Measurements from ENCODE around the gene LCP2. TPM values are rescaled to one million over a fixed set of nuclear protein-coding genes. Genes with fewer than 3 reads are reported as not detected.

The LCP2 gene
- total and polyA plus RNA-seq, 2 of the 8 experiments (the other 6 are each of a cell fraction or from before 2014, with no cell fraction given) = 0.26 to 0.33 TPM

GRCh38 chr5:170294057-170294456, 3.5 kb downstream of the LCP2 start:
- Histone ChIP-seq H2BK120ac (replicated peaks; ENCODE audit: low read depth, low read length) (no peak overlapping the region), H4K20me1 (replicated peaks in 1 of 2; ENCODE audit: control insufficient read depth in 1 of 2, insufficient read depth in 2 of 2, low read length in 2 of 2) (no peaks in the 10 kb centered on the region), H4K91ac (replicated peaks; ENCODE audit: insufficient read length, low read length) (no peak overlapping the region), H3K79me1 (ENCODE audit: low read depth, low read length) (no peaks in the 10 kb centered on the region), H3K27ac (ENCODE audit: low read depth, low read length) (no peak overlapping the region), H3K27me3 (replicated peaks in 1 of 4; ENCODE audit: control insufficient read depth in 3 of 4, extremely low read depth in 1 of 4, insufficient read depth in 3 of 4, low read length in 3 of 4) (peaks cover 0 to 1% (median 0%) of the 10 kb centered on the region in 4 experiments; a peak in 2 of 7 replicates), H3K56ac (replicated peaks; ENCODE audit: insufficient read length, low read depth, low read length) (no peak overlapping the region), H3K4me2 (ENCODE audit: insufficient read depth in 1 of 2, low read depth in 2 of 2, low read length in 2 of 2) (no peak overlapping the region), H3K79me2 (ENCODE audit: control insufficient read depth in 1 of 2, insufficient read depth in 2 of 2, low read length in 2 of 2) (no peaks in the 10 kb centered on the region), H3K14ac (ENCODE audit: insufficient read length) (no peak overlapping the region), H2AFZ (ENCODE audit: low read length) (no peak overlapping the region), H3K18ac (ENCODE audit: extremely low read depth, low read length) (no peak overlapping the region), H2AK5ac (ENCODE audit: low read depth, low read length) (no peak overlapping the region), H2BK20ac (ENCODE audit: low read length) (no peak overlapping the region), H3K4me3 (ENCODE audit: extremely low read depth in 1 of 4, insufficient read depth in 2 of 4, low read depth in 3 of 4, low read length in 4 of 4) (no peak overlapping the region), H3K36me3 (ENCODE audit: control insufficient read depth in 2 of 4, insufficient read depth in 4 of 4, low read length in 3 of 4) (no peaks in the 10 kb centered on the region), H3K23ac (ENCODE audit: insufficient read length) (no peak overlapping the region), H3K4me1 (replicated peaks in 1 of 4; ENCODE audit: control insufficient read depth in 3 of 4, insufficient read depth in 4 of 4, low read length in 3 of 4) (peaks cover 0 to 3% (median 1%) of the 10 kb centered on the region in 4 experiments; a peak in 2 of 7 replicates), H2BK12ac (ENCODE audit: low read depth, low read length) (no peak overlapping the region), H2BK15ac (ENCODE audit: low read length) (no peak overlapping the region), H4K5ac (ENCODE audit: insufficient read length, low read depth, low read length) (no peak overlapping the region), H3K23me2 (ENCODE audit: low read depth, low read length) (no peaks in the 10 kb centered on the region), H3K9me3 (ENCODE audit: insufficient read depth in 2 of 2, low read depth in 1 of 2, low read length in 1 of 2) (peaks cover 9 to 11% of the 10 kb centered on the region in 2 experiments; a peak in 3 of 4 replicates), H4K8ac (ENCODE audit: extremely low read depth, insufficient read depth, low read length) (no peak overlapping the region), H2BK5ac (ENCODE audit: low read depth, low read length) (no peak overlapping the region), H3K4ac (replicated peaks; ENCODE audit: insufficient read length, low read depth, low read length) (no peak overlapping the region), H3K9ac (replicated peaks in 1 of 4; ENCODE audit: extremely low read depth in 1 of 4, low read depth in 3 of 4, low read length in 3 of 4) (no peak overlapping the region)
- POLR2A ChIA-PET (ENCODE audit: partially characterized antibody) = interaction anchor here (0.9 kb wide), 1 partner anchor 14 kb away, joined by 4 read pairs; no protein-coding TSS in a partner anchor
- CTCF ChIA-PET (ENCODE audit: partially characterized antibody) = interaction anchor here (0.7 to 3.4 kb wide), 11 partner anchors 9 to 110 kb away, joined by 3 to 14 read pairs (median 4); no protein-coding TSS in a partner anchor
- FAIRE-seq (no peak), DNase-seq (ENCODE audit: low read depth in 1 of 2, low spot score in 2 of 2) (no peak)
- TF ChIP-seq TEAD4 (IDR thresholded peaks at IDR 0.05; ENCODE audit: low read depth, low read length) (no peak), CHD2 (IDR thresholded peaks at IDR 0.05; ENCODE audit: low read length) (no peak), KDM1A (IDR thresholded peaks at IDR 0.05; ENCODE audit: borderline replicate concordance, low read length) (no peak), TCF12 (IDR thresholded peaks at IDR 0.05; ENCODE audit: low read depth, low read length) (no peak), SUZ12 (IDR thresholded peaks at IDR 0.05; ENCODE audit: low read length) (no peak), NRF1 (IDR thresholded peaks at IDR 0.05; ENCODE audit: low read depth, low read length) (no peak), RBBP5 (IDR thresholded peaks at IDR 0.05; ENCODE audit: borderline replicate concordance, low read depth, low read length) (no peak), EP300 (IDR thresholded peaks at IDR 0.05; ENCODE audit: borderline replicate concordance in 1 of 2, low read depth in 2 of 2, low read length in 2 of 2) (no peak)
- 83% methylated on average over 3 of the region's 3 CpGs; no CpG with 5 or more reads in 1 of the 2 experiments for WGBS, 2 experiments (ENCODE audit: extremely low coverage in 1 of 2, insufficient coverage in 1 of 2, insufficient read length in 1 of 2, insufficient replicate concordance in 2 of 2, low coverage in 1 of 2, low lambda C conversion rate in 2 of 2, missing lambda C conversion rate in 1 of 2)

All from H1 (cell line).